Ramos (cell line): ENCODE measurements around the gene HDAC8.
"Not testable (repeated sequence)": the region's sequence is repeated elsewhere in the genome, so short reads cannot be mapped to it uniquely, and the experiment has no call there.

Experiments
- in situ Hi-C: fragments of 300-500 bp; cut with MboI; formaldehyde crosslinking; loops from one replicate; pipeline ENCODE4 v1.14.3; 2022; ENCODE audit warnings: low sequenced_read_pairs; ENCODE audit not compliant: unreplicated experiment

HDAC8 gene

DNA sequence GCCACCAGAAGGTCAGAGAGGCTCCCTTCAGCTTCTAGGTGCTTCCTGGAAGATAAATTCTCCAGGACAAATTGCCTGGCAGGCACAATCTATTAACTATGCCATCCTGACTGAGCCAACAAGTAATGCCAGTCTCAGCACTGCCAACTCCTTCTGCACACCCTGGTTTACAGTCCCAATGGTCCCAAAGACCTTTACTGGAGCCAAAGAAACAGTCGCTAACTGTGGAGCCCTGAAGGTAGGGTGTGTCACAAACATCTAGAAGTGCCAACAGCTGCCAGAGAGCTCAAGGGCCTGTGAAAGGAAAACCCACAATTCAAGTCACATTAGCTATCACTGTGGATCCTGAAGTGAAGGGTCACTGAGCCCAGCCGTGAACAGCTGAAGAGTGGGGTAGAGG, 232.0 kb downstream of the HDAC8 start:
- in situ Hi-C loops = no loop called here

DNA sequence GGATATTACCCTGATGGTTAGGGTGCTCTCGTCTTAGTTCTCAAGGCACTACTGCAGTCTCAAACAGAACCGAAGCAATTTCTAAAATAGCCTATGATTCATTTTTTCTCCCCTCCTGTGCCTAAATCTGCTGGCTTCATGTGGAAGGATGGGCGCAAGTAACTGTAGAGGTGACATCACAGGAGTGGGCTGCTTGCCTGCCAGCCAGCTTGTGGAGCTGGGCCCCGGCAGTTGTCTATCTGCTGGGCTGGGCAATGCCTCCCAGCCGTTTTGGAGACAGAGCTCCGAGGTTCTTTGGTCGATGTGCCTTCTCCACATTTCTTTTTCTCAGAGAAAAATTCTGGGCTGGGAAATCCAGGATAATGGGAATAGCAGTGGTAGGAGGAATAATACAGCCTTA, 232.6 kb downstream of the HDAC8 start:
- in situ Hi-C loops = no loop called here

DNA sequence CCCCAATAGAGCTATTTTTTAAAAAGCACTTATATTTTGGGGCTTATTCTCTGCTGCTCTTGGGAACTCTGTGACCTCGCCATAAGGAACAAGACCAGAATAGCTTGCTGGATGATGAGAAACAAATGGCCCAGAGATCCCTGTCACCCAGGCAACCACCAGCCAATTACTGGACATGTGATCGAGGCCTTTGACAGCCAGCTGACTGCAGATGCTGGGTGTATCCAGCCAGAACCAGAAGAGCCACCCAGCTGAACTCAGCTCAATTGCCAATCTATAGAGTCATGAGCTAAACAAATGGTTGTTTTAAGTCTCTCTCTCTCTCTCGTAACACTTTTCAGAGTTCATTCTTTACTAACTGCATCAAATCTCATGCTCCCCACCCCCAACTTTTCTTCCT, 242.5 kb downstream of the HDAC8 start:
- in situ Hi-C loops = no loop called here

DNA sequence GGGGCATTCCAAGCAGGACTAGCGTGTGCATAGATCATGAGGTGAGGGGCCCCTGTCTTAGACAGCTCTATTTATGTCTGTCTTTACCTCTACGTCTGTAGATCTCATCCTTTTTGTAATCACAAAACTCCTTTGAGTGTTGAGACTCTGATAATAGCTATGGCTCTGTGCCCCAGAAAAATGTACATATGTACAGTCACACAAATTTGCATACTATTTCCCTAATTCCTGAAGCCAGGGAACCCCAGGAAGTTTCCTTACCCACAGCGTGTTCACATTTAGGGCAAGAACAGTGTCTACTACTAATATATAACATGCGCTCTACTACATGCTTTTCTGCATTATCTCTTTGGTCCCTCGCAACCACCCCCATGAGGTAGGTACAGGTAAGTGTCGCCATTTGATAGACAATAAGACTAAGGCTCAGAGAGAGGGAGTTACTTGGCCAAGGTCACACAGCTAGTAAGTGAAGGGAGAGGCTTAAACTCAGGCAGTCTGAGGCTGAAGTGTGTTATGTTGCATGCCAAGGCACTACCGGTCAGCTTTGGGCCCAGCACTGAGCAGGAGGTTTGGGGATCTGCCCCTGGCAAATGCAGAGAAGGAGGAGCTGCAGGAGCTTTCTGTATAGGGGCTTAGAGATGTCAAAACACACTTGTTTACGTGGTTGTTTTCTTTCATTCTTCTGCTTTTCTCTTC, 245.9 kb downstream of the HDAC8 start:
- in situ Hi-C loops = no loop called here

DNA sequence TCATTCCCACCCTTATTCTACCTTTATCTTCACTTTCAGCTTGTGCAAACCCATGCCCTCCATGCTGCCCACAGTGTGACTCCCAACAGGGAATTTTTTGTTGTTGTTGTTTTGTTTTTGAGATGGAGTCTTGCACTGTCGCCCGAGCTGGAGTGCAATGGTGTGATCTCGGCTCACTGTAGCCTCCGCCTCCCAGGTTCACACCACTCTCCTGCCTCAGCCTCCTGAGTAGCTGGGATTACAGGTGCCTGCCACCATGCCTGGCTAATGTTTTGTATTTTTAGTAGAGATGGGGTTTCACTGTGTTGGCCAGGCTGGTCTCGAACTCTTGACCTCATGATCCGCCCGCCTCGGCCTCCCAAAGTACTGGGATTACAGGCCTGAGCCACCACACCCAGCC, 253.0 kb downstream of the HDAC8 start:
- in situ Hi-C loops = not testable (repeated sequence)

DNA sequence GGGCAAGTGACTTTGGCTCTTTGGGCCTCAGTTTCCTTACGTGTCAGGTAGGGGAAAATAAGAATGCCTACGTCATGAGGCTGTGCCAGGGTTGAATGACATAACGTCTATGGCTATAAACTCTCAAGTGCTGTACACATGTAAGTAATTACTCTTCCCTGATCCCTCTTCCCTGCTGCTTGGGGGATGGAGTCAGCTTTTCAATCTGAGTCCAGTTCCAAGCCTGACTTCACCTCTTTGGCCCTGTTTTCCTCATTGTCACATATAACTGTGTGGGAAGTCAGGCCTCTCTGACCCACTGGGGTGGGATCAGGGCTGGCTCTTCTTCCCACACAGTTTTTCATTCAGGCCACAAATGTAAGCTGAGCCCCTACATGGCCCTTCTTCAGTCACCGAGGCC, 255.5 kb downstream of the HDAC8 start:
- in situ Hi-C loops = no loop called here

DNA sequence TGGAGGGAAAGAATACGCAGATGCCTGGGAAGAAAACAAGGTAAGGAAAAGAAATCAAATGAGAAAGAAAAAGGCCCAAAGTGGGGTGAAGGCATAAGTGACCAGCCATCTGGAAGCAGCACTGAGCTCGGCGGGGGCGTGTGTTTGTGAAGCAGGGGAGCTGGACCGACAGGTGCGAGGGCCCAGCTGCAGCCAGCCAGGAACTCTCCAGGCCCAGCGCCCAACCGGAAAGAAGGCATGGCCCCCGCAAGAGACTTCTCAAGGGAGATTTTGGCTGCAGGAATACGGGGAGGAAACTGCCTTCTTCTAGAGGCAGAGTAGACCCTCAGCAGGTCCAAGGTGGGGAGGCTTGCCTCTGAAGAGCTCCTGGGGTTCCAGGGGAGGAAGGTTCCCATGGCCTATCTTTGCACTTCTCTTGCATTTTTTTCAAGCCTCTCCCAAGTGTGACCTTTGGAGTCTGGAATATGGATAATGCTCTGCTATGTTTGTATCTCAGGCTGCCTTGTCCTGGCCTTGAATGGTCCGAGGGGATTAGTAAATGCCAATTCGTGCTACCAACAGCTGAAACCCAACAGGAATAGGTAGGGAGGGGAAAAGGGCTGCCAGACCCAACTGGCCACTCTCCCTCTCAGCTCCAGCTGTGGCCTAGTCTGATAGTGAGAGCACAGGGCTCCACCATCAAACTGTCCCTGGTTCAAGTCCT, 256.1 kb downstream of the HDAC8 start:
- in situ Hi-C loops = no loop called here

DNA sequence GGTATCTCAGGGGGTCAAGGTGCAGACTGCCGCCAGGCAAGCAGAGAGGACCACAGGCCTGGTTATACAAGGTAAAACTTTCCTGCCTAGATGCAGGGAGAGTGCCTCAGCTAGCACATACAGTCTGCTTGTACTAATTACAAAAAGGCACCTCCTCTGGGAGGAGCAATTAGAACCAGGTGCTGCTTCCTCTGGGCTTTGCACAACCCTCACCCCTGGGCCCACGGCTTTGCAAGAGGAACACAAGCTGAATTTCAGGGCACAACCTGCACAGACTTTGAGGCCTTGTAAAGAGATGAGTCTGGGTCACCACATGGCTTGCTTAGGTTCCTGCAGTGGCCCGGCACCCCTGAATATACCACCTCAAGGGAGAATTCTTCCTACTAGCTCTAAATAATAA, 257.8 kb downstream of the HDAC8 start:
- in situ Hi-C loops = no loop called here

DNA sequence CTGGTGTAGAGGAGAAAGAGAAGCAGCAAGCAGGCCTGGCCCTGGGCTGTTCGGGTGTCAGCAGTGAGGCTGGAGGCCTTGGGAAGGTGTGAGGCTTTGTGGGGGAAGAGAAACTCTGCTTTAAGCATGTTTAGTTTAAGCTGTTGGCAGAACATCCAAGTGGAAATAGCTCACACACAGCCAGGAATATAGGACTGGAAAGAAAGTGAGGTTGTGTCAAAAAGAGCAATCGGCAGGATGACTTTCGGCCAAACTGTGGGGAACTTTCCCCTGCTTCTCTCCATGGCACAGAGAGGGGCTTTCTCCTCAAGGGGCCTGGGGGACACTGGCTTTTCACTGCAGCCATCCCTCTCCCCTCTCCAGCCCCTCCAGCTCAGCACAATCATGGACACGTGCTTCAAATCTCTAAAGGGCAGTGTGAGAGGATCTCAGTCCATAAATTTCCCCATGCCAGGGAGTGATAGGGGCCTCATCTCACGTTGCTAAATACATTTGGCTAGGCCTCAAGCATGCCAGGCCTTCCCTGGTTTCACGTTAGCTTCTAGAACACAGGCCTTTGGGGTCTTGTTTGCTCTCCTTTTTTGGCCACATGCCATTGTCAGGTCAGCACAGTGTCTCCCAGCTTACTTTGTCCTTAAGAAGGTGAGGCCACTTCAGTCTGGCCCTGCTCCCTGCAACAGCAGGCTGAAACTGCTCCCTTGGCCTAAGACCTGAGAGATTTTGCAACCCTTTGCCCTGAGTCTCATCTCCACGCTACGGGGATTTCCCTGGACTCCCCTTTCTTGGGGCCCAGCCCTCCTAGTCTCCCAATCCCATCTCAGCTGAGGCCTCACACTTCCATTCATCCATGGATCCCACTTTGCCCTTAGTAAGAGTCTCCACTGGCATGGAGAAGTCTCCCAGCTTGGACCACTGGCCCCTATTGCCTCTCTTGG, 258.7 kb downstream of the HDAC8 start:
- in situ Hi-C loops = no loop called here

DNA sequence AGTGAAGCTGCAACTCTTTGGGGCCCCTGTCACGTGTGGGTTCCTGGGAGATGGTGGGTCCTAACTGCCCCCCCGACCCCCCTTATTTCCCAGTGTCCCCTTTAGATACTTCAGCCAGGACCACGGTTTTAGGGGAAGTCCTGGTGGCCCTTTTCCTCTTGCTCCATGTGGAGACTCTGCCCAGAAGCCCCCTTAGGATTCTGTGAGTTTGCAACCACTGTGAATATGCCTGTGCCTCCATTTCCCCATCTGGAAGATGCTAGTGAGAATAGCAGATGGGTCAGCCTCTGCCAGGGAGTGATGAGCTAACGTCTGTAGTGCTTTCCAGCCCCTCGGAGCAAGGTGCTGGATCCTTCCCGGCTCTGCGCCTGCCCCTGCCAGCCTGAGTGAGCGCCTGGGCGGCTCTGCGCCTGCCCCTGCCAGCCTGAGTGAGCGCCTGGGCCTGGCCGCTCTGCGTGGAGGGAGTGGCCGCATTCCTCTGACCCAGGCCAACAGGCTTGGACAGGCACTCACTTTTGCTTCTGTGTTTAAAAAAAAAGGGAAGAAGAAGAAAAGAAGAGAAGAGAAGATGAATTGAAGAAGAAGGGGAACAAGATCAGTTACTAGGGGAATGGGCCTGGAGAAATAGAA, 260.2 kb downstream of the HDAC8 start:
- in situ Hi-C loops = no loop called here

DNA sequence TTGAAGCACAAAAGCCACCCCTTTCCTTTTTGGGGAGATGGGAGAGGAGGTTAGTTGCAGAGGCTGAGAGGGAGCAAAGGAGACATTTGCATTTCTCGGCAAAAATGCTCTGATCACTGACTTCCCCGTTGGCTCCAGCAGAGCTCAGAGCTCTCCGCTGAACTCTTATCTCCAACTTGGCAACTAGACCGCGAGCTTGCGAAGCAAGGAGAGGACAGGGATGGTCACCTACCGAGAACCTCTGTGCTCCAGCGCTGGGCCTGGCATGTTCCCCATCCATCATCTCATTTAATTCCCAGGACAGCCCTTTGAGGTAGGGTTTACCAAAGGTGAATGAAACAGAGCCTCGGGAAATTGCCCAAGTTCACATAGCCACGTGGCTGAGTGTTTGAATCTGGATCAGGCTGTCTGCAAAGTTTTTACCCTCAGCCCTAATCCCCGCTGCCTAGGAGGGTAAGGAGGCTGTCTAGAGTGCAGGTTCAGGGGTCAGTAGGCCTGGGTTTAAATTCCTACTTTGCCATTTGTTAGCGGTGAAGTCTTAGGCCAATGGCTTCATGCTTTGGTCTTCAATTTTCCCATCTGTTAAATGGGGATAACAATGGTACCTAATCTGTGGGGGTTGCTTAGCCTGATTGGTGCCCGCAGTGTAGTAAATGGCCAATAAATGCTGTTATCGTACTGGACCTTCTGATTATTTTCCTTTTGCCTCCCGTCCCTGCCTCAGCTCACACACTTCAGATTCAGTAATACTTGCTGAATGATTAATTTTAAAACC, 263.2 kb downstream of the HDAC8 start:
- in situ Hi-C loops = no loop called here

DNA sequence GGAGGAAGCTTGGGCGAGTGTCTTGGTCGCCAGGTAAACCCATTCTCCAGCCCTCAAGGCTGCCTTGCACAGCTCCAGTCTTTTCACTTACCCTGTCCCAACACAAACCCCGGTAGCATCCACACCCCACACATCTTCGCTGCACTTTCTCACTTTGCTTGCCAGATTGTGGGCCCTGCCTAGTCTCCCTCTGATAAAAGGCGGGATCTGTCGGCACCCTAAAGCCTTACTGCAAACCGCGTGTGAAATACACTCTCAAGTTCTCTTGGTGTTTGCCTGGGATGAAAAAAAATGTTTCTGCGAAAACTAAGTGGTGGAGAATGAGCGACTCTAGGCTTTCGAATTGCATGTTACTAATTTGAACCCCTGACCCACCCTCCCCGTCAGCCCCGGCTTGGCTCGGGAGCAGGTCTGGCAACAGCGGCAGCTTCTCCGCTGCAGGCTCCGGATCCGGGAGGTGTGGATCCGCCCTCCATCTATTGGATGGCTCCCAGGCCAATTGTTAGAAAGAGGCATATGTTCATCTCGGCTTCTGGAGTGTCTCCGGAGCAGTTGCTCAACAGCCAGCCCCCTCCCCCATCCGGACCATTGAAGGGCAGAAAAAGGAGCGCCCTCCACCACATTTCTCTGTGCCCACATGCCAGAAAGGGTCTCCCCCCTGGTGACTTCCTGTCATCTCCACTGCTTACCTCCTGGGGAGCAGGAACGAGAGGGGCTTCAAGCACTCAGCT, 263.9 kb downstream of the HDAC8 start:
- in situ Hi-C loops = no loop called here

DNA sequence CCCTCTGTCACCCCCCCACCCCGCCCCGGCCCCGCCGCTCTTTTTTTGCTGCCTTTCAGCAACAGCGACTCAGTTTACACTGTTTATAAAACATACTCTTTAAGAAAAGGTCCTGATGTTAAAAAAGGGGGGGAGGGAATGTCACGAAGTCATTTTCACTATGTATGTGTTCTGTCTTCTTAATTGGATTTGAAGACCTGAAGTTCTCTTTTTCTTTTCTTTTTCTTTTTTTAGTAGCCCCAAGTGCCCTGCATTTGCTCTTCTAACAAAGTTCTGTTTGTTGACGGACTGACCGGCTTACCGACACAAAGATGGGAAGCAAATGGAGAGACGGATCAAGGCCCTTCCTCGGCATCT, 264.5 kb downstream of the HDAC8 start:
- in situ Hi-C loops = no loop called here

DNA sequence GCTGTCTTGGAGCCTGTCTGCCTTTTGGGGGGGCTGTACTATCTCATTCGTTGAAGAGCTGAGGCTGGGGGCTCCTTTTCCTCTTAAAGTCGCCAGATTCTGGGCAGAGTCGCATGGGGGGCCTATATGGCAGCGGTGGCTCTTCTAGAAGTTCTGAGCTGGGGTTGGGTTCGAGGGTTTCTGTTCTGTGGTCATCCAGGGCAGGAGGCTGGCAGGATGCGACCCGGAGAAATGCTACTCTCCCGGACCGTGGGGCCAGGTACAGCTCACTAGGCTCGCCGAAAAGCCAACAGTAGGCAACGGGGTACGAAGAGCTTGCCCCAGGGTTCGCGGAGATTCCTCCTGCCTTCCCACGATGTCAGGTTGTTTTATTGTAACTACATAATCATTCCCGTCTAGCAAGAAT, 265.0 kb downstream of the HDAC8 start:
- in situ Hi-C loops = no loop called here

DNA sequence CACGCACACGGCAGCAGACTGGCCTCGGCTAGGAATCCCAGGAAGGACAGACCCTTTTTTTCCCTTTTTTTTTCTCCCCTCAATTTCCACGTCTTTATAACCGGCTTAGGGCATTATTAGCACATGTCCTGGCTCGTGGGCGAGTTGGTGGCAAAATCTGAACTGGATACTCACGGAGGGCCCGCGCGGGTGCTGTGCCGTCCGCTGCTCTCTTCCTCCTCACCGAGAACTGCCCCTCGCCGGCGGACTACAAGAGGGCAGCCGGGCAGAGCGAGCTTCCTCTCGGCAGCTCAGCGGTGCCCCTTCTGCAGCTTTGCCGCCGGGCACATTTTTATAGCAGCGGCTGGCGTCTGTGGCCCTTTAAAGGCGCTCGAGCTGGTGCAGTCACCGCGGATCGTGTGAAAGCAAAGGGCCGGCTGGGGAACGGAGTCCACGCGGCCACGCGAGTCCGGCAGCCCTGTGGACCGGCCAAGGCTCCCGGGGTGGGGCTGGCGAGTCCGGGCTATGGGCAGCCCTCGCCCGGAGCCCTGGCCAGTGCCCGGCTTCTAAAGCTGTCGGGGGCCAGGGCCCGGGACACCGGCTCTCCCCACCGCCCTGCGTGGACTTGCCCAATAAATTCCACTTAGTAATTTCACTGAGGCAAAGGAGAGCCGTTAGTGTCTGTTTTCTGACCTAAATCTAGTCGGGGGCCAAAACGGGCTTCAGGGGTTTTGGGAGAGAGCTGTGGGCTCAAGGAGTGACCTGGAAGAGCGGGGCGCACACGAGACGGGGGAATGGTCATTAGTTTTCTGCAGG, 265.6 kb downstream of the HDAC8 start:
- in situ Hi-C loops = no loop called here

DNA sequence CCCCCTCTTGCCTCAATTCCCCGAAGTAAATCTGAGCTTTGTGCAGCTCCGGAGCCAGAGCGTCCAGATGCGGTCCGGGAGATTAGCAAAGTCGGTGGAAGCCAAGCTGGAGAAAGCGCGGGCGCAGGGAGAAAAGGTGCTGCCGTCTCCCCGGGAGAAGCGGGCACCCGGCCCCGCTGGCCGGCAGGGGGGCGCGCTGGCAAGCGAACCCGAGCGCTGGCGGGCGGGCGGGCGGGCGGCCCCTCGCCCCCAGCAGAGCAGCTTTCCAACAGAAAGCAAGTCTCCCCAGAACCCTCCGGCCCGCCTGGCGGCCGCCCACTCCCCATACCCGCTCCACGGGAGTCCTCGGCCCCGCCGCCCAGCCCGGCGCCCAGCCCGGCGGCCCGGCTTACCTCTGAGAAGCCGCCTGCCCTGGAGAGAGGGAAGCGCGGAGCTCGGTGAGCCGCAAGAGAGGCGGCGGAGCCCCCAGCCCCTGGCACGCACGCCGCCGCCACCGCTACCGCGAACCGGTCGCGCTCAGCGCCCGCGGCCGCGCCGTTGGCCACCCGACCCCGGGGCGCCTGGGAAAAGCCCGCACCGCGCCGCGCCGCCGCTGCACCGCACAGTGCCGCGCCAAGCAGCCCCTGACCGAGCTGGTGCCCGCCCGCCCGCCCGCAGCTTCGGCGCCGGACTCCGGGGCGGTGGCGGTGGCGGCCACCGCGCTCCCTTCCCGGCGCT, 266.4 kb downstream of the HDAC8 start:
- in situ Hi-C loops = no loop called here

DNA sequence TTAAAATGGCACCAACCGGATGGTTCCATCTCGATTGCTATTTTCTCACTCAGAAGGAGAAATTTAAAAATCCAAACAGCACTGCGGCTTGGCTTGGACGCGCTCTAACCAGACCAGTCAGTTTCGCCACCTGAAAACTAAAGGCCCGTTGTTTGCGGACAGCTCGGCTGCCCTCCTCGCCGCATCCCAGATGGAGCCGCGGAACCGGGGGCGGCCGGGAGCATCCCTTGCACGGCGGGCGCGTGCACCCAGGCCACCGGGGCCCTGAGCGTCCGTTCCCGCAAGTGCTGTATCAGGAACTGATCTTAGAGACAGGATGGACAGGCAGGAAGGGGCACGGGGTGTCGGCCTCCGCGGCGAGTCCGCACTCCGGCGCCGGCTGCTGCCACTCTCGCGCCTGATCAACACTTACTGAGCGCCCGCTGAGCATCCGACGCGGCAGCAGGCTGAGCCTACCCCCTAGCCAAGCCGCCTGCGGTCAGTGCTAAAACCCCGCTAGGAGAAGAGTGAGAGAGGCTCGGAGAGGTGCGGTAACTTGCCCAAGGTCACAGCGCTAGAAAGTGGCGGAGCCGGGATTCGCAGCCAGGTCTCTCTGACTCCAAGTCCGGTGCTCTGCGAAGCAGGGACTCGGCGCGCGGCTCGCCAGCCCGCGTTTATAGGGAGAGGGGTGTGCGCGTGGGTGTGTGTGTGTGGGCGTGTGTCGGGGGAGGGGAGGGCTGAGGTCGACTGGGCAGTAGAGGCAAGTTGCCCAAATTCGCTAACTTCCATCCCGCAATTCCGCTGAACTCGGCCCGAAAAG, 267.2 kb downstream of the HDAC8 start, which contains the start of gene CITED1:
TSS of gene CITED1 (minus strand) at position 629 of the 799 bp plus-strand sequence. CDS start 3,045 bp downstream, outside the sequence.
- in situ Hi-C loops = no loop called here
